Motor neuron (in vitro differentiated cells): ENCODE measurements around the gene TP53BP1. TPM values are rescaled to one million over a fixed set of nuclear protein-coding genes. Genes with fewer than 3 reads are reported as not detected.
A peak's percentile ranks its signal among the peaks of the same experiment; 100 is the strongest.

Source experiments
- ATAC-seq, 8 experiments: fragments of 200-7000 bp; cut with Tn5 transposase; replicated peaks in 6 of 8; 2 replicates each; pipeline ENCODE4 v1.8.0; 2021; ENCODE audit warnings: mild to moderate bottlenecking in 8 of 8, moderate library complexity in 8 of 8
- H3K27ac ChIP-seq, 2 donors: fragments of 250-450 bp; sonication (Bioruptor Pico); 2 replicates each; pipeline ENCODE4 v1.9.0; 2021; ENCODE audit warnings: antibody characterized with exemption in 2 of 2, mild to moderate bottlenecking in 2 of 2, moderate library complexity in 1 of 2
- H3K4me1 ChIP-seq, 2 donors: fragments of 250-450 bp; sonication (Bioruptor Pico); replicated peaks in 1 of 2; 2 replicates each; pipeline ENCODE4 v1.6.1; 2021; ENCODE audit warnings: antibody characterized with exemption in 2 of 2, mild to moderate bottlenecking in 2 of 2, moderate library complexity in 1 of 2
- H3K4me3 ChIP-seq, 5 donors: fragments of 250-450 bp; sonication (Bioruptor Pico); 2 replicates each; pipeline ENCODE4 v1.9.0; 2021; ENCODE audit warnings: antibody characterized with exemption in 5 of 5, mild to moderate bottlenecking in 5 of 5, moderate library complexity in 4 of 5
- WGBS, 10 experiments: fragments of 450-650 bp; shearing (Covaris generic); methylation state at CpG; one replicate each; pipeline ENCODE4 v1.0.0; 2022; 5-methylcytosine and 5-hydroxymethylcytosine counted together
- in situ Hi-C, 9 experiments: fragments of 400-800 bp; cut with MboI; loops; one replicate each; pipeline ENCODE4 v1.15.0; 2021; ENCODE audit warnings: low sequenced_read_pairs in 9 of 9, low pct_unique_long_range_greater_than_20kb in 2 of 9; ENCODE audit not compliant: unreplicated experiment in 9 of 9
- total RNA-seq, 8 experiments: library from RNA; unstranded; fragments of 300-600 nt; gene quantifications; 2 replicates each; pipeline versions ENCODE4 v1.2.3 to v1.2.4, GENCODE V29; 2022

The TP53BP1 gene
- total RNA-seq, 8 experiments from 2014 or later = 37.3 to 93.1 (median 84.8) TPM

- in situ Hi-C loops = no loop called here
- H3K27ac ChIP-seq = no peak overlapping the region
- WGBS, 10 experiments = 100% methylated on average over 1 of the region's 1 CpG; no CpG with 5 or more reads in 1 of the 10 experiments
These were observed 43.0 kb downstream of the TP53BP1 start for GRCh38 chr15:43449981-43450380.

DNA sequence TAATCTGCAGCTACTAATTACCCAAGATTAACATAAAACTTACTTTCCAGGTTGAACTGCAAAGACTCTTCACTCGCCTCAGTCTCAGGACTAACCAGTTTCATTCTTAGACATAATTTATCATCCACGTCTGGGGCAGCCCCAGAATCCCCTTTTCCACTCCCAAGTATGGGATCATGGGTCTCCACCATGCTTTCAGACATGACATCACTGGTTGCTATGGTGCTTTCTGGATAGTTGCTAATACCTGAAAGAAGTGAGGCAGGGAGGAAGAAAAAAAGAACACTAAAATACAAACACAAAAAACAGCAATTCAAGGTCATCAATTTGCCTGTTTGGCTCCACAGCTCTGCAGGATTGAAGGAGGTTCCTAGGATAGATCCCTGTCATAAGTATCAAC, 46.6 kb downstream of the TP53BP1 start:
- WGBS, 10 experiments = 75 to 100% (median 95%) methylated on average over 2 of the region's 2 CpGs; no CpG with 5 or more reads in 7 of the 10 experiments
- no peak for ATAC-seq
- in situ Hi-C loops = no loop called here
- no peak overlapping the region for H3K4me3 ChIP-seq
- H3K4me1 ChIP-seq = peaks cover 0 to 2% of the 10 kb centered on the region in 2 donors
- no peak overlapping the region for H3K27ac ChIP-seq

More at GRCh38 chr15:43449981-43450380, 43.0 kb downstream of the TP53BP1 start:
- peaks cover 0 to 2% of the 10 kb centered on the region in 2 donors for H3K4me1 ChIP-seq
- no peak overlapping the region for H3K4me3 ChIP-seq
- ATAC-seq = no peak

- in situ Hi-C loops = no loop called here
- Histone ChIP-seq H3K27ac (peak overlapping the region in 1 of 2 donors; percentile 67), H3K4me1 (peaks cover 0 to 3% of the 10 kb centered on the region in 2 donors), H3K4me3 (no peak overlapping the region)
- ATAC-seq = peak in 6 of 8 experiments; percentile 11 to 48 (median 34)
These were observed 51.6 kb downstream of the TP53BP1 start for GRCh38 chr15:43441316-43441715.

GRCh38 chr15:43440721-43441281, 52.2 kb downstream of the TP53BP1 start:
- ATAC-seq = peak; percentile 96 to 98 (median 97)
- in situ Hi-C loops = no loop called here
- H3K27ac ChIP-seq = peak overlapping the region; percentile 67 to 76
- H3K4me1 ChIP-seq = peaks cover 0 to 3% of the 10 kb centered on the region in 2 donors
- 0 to 75% (median 56%) methylated on average over 2 to 4 of the region's 4 CpGs; no CpG with 5 or more reads in 1 of the 10 experiments for WGBS, 10 experiments
- no peak overlapping the region for H3K4me3 ChIP-seq

DNA sequence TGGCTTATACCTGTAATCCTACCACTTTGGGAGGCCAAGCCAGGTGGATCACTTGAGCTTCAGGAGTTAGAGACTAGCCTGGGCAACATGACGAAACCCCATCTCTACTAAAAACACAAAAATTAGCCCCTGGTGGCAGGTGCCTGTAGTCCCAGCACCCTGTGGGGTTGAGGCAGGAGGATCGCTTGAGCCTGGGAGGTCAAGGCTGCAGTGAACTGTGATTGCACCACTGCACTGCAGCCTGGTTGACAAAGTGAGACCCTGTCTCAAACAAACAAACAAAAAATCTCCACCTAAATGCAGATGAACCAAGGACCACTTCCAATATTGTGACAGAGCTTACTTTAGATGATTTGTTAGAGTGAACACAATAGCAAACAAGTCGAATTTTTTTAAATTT, 53.7 kb downstream of the TP53BP1 start:
- no peak overlapping the region for H3K27ac ChIP-seq
- H3K4me3 ChIP-seq = no peak overlapping the region
- no peak for ATAC-seq
- peaks cover 0 to 3% of the 10 kb centered on the region in 2 donors for H3K4me1 ChIP-seq
- in situ Hi-C loops = no loop called here
- WGBS, 10 experiments = 27 to 88% (median 64%) methylated on average over 1 to 3 of the region's 3 CpGs

DNA sequence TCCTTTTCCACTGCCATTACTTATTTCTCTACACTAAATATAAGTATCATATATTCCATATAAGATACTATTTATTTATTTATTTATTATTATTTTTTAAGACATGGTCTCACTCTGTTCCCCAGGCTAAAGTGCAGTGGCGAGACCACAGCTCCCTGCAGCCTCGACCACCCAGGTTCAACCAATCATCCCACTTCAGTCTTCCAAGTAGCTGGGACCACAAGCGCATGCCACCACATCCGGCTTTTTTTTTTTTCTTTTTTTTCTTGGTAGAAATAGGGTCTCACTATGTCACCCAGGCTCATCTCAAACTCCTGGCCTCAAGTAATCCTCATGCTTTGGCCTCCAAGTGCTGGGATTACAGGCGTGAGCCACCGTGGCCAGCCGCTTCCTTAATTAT, 56.6 kb downstream of the TP53BP1 start:
- H3K4me3 ChIP-seq = no peak overlapping the region
- H3K27ac ChIP-seq = no peak overlapping the region
- peaks cover 0 to 3% of the 10 kb centered on the region in 2 donors for H3K4me1 ChIP-seq
- in situ Hi-C loops = no loop called here
- whole genome bisulfite sequencing, 10 experiments = 83 to 100% (median 93%) methylated on average over 1 to 6 of the region's 7 CpGs; no CpG with 5 or more reads in 1 of the 10 experiments
- no peak for ATAC-seq

DNA sequence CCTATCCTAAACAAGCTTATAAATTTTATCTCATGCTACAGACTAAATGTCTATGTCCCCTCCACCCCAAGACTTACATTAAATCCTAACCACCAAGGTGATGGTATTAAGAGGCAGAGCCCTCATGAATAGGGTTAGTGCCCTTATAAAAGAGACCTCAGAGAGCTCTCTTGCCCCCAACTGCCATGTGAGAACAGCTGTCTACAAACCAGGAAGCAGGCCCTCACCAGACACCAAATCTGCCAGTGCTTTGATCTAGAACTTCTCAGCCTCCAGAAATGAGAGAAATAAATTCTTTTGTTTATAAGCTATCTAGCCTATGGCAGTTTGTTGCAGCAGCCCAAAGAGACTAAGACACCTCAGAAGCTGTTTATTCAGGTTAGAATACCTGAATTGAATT, 58.5 kb downstream of the TP53BP1 start:
- no peak for ATAC-seq
- no peak overlapping the region for H3K4me3 ChIP-seq
- H3K27ac ChIP-seq = no peak overlapping the region
- in situ Hi-C loops = no loop called here
- no peaks in the 10 kb centered on the region for H3K4me1 ChIP-seq

- WGBS, 10 experiments = 76 to 100% (median 96%) methylated on average over 1 to 3 of the region's 3 CpGs; no CpG with 5 or more reads in 2 of the 10 experiments
These were observed 59.2 kb downstream of the TP53BP1 start for GRCh38 chr15:43433661-43434303.

DNA sequence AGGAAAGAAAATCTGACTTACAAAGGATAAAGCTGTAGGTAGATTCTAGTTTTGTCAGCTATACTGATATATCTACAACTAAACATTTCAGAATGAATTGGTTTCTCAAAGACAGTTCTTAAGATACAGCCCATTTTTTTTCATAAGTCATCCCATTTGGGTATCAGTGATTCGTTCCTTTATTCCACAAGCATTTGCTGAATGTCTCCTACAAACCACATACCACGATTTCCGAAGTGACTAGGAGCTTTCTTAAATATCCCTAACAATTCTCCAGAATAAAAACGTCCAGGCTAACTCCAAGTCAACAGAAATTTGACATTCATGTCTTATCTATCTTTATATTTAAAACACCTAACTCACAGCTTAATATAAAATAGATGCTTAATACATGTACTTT, 59.8 kb downstream of the TP53BP1 start:
- no peak overlapping the region for H3K4me3 ChIP-seq
- no peak overlapping the region for H3K27ac ChIP-seq
- ATAC-seq = no peak
- WGBS, 10 experiments = 33 to 96% (median 86%) methylated on average over 1 to 4 of the region's 4 CpGs
- H3K4me1 ChIP-seq = no peaks in the 10 kb centered on the region
- in situ Hi-C loops = no loop called here

More at GRCh38 chr15:43433661-43434303, 59.2 kb downstream of the TP53BP1 start:
- H3K4me1 ChIP-seq = no peaks in the 10 kb centered on the region
- in situ Hi-C loops = no loop called here
- no peak overlapping the region for H3K4me3 ChIP-seq
- H3K27ac ChIP-seq = no peak overlapping the region
- ATAC-seq = no peak

DNA sequence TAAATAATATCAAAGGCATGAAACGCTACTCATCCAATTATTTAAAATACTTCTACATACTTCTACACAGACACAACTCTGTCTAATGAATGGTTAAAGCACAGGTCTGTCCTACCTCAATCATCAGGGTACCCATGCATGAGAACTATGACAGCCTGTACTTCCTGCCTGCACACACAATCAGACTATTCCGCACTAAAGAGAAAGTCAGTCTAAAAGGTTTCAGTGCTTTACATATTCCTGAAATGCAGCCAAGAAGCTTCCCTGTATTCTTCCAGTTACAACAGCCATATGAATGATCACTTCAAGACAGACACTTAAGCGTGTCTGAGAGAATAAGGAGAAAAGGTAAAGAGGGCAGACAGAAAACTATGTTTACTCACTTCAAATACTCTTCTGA, 63.3 kb downstream of the TP53BP1 start:
- no peak overlapping the region for H3K27ac ChIP-seq
- in situ Hi-C loops = no loop called here
- ATAC-seq = peak in 4 of 8 experiments; percentile 9 to 97 (median 94)
- 0 to 96% (median 60%) methylated on average over 1 to 3 of the region's 3 CpGs; no CpG with 5 or more reads in 1 of the 10 experiments for WGBS, 10 experiments
- H3K4me1 ChIP-seq = no peaks in the 10 kb centered on the region
- H3K4me3 ChIP-seq = no peak overlapping the region

- ATAC-seq = no peak
- H3K27ac ChIP-seq = no peak overlapping the region
- no peaks in the 10 kb centered on the region for H3K4me1 ChIP-seq
- in situ Hi-C loops = no loop called here
- no peak overlapping the region for H3K4me3 ChIP-seq
- WGBS, 10 experiments = 90 to 100% (median 96%) methylated on average over 2 to 3 of the region's 3 CpGs
These were observed 69.2 kb downstream of the TP53BP1 start for GRCh38 chr15:43423793-43424192.

GRCh38 chr15:43420876-43421275, 72.1 kb downstream of the TP53BP1 start:
- whole genome bisulfite sequencing, 10 experiments = 91 to 100% (median 98%) methylated on average over 1 to 6 of the region's 7 CpGs; no CpG with 5 or more reads in 2 of the 10 experiments
- ATAC-seq = no peak
- no peak overlapping the region for H3K4me3 ChIP-seq
- H3K4me1 ChIP-seq = no peaks in the 10 kb centered on the region
- in situ Hi-C loops = no loop called here
- no peak overlapping the region for H3K27ac ChIP-seq

DNA sequence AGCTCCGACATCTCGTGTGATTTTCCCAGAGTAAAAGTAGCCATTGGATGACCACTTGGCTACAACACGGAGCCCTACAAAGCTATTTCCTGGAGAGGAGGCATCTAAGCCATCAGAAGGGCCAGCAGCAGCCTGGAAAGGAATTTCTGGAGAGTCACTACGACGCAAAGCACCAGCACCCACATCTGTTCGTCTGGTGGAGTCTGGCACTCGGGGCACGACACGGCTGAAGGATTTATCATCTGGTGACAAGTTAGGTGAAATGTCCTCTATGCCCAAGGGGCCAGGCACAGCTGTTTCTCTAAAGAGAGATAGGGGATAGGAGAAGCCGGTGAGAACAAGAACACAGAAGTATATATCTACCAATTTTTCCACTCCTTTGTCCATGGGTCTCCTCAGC, 72.5 kb downstream of the TP53BP1 start:
- no peak for ATAC-seq
- 77 to 95% (median 87%) methylated on average over 1 to 7 of the region's 10 CpGs; no CpG with 5 or more reads in 2 of the 10 experiments for WGBS, 10 experiments
- in situ Hi-C loops = no loop called here
- H3K4me1 ChIP-seq = no peaks in the 10 kb centered on the region
- no peak overlapping the region for H3K4me3 ChIP-seq
- no peak overlapping the region for H3K27ac ChIP-seq

GRCh38 chr15:43414196-43414595, 78.8 kb downstream of the TP53BP1 start:
- no peak for ATAC-seq
- in situ Hi-C loops = no loop called here
- no peaks in the 10 kb centered on the region for H3K4me1 ChIP-seq
- no peak overlapping the region for H3K27ac ChIP-seq
- no peak overlapping the region for H3K4me3 ChIP-seq
